GM13977 (cell line): ENCODE measurements around the gene GDAP2.

Experiments
- DNase-seq: peaks from one replicate; pipeline ENCODE4 v3.0.0; 2012; ENCODE audit warnings: low spot score
- CTCF ChIP-seq: IDR thresholded peaks from 2 replicates; pipeline ENCODE4 v1.5.1; 2012; ENCODE audit warnings: mild to moderate bottlenecking, control low read depth; ENCODE audit not compliant: insufficient read depth; ENCODE audit errors: extremely low read depth, missing control alignments
- in situ Hi-C: fragments of 300-500 bp; cut with MboI; formaldehyde crosslinking; loops from one replicate; pipeline ENCODE4 v1.12.0; 2022; ENCODE audit warnings: low sequenced_read_pairs, low pct_unique_long_range_greater_than_20kb, mixed read lengths, inconsistent platforms; ENCODE audit not compliant: unreplicated experiment

GDAP2 gene

GRCh38 chr1:117826540-117827078, 102.8 kb downstream of the GDAP2 start:
- no peak for TF ChIP-seq CTCF
- in situ Hi-C loops: no loop called here
- DNase-seq: no peak

GRCh38 chr1:117826119-117826518, 103.3 kb downstream of the GDAP2 start:
- in situ Hi-C loops: no loop called here
- no peak for TF ChIP-seq CTCF
- no peak for DNase-seq

GRCh38 chr1:117825414-117825813, 104.0 kb downstream of the GDAP2 start:
- TF ChIP-seq CTCF: no peak
- in situ Hi-C loops: no loop called here
- no peak for DNase-seq

GRCh38 chr1:117824616-117825015, 104.8 kb downstream of the GDAP2 start:
- no peak for DNase-seq
- in situ Hi-C loops: no loop called here

GRCh38 chr1:117821774-117822482, 107.5 kb downstream of the GDAP2 start:
- no peak for DNase-seq
- in situ Hi-C loops: no loop called here
- no peak for TF ChIP-seq CTCF

More at GRCh38 chr1:117824616-117825015, 104.8 kb downstream of the GDAP2 start:
- no peak for TF ChIP-seq CTCF

GRCh38 chr1:117821382-117821755, 108.1 kb downstream of the GDAP2 start:
- in situ Hi-C loops: no loop called here
- no peak for DNase-seq
- TF ChIP-seq CTCF: no peak
